H1 (cell line): ENCODE results near the gene PRLH. TPM values are rescaled to one million over a fixed set of nuclear protein-coding genes. Genes with fewer than 3 reads are reported as not detected.

Source experiments
- CTCF ChIA-PET: fragments of 300-600 bp; sonication (Branson Sonifier 250); formaldehyde crosslinking; loops from one replicate; lab custom pipeline; 2021; ENCODE audit not compliant: partially characterized antibody; lab: Charles Lee
- POLR2A ChIA-PET: fragments of 300-600 bp; sonication (Branson Sonifier 250); formaldehyde crosslinking; loops from one replicate; lab custom pipeline; 2021; ENCODE audit warnings: inconsistent platforms; ENCODE audit not compliant: partially characterized antibody; lab: Charles Lee
- DNase-seq, 2 experiments: peaks; one replicate each; pipeline versions ENCODE4 v3.0.0 to v3.0.0-alpha.2; 2010 to 2022; ENCODE audit warnings: low spot score in 2 of 2, low read depth in 1 of 2, mixed read lengths in 1 of 2
- FAIRE-seq: peaks from 2 replicates; lab custom pipeline; 2011; peaks lifted over from hg19 to GRCh38; lab: Jason Lieb, UNC
- H2AFZ ChIP-seq: 2 replicates; pipeline ENCODE4 v1.8.1; 2012; ENCODE audit warnings: low read length, inconsistent platforms
- H2AK5ac ChIP-seq: 2 replicates; pipeline ENCODE4 v1.6.1; 2013; ENCODE audit warnings: low read depth, low read length
- H2BK120ac ChIP-seq: replicated peaks from 2 replicates; pipeline ENCODE3; 2013; ENCODE audit warnings: low read depth, low read length, inconsistent platforms
- H2BK12ac ChIP-seq: 2 replicates; pipeline ENCODE4 v1.6.1; 2013; ENCODE audit warnings: low read depth, low read length
- H2BK15ac ChIP-seq: 2 replicates; pipeline ENCODE4 v1.6.1; 2013; ENCODE audit warnings: low read length
- H2BK20ac ChIP-seq: 2 replicates; pipeline ENCODE4 v1.6.1; 2013; ENCODE audit warnings: low read length
- H2BK5ac ChIP-seq: 2 replicates; pipeline ENCODE4 v1.6.1; 2013; ENCODE audit warnings: low read depth, low read length
- H3K14ac ChIP-seq: 2 replicates; pipeline ENCODE4 v1.6.1; 2013; ENCODE audit warnings: inconsistent platforms; ENCODE audit not compliant: insufficient read length
- H3K18ac ChIP-seq: 2 replicates; pipeline ENCODE4 v1.6.1; 2013; ENCODE audit warnings: low read length; ENCODE audit errors: extremely low read depth
- H3K23ac ChIP-seq: 2 replicates; pipeline ENCODE4 v1.6.1; 2013; ENCODE audit warnings: inconsistent platforms; ENCODE audit not compliant: insufficient read length
- H3K23me2 ChIP-seq: 2 replicates; pipeline ENCODE4 v1.6.1; 2013; ENCODE audit warnings: low read depth, low read length
- H3K27ac ChIP-seq: 2 replicates; pipeline ENCODE4 v1.6.1; 2011; ENCODE audit warnings: low read depth, low read length, inconsistent platforms
- H3K27me3 ChIP-seq, 4 experiments: replicated peaks in 1 of 4; 1 replicate in 1 of 4; 2 replicates in 3 of 4; pipeline versions ENCODE4 v1.6.1 to v1.8.1; 2011 to 2013; ENCODE audit warnings: low read length in 3 of 4, mild to moderate bottlenecking in 3 of 4, inconsistent platforms in 2 of 4, mixed read lengths in 2 of 4, moderate library complexity in 1 of 4; ENCODE audit not compliant: control insufficient read depth in 3 of 4, insufficient read depth in 3 of 4; ENCODE audit errors: extremely low read depth in 1 of 4
- H3K36me3 ChIP-seq, 4 experiments: 2 replicates each; pipeline versions ENCODE4 v1.6.1 to v1.8.1; 2011 to 2013; ENCODE audit warnings: mild to moderate bottlenecking in 4 of 4, low read length in 3 of 4, moderate library complexity in 2 of 4, control low read depth in 1 of 4, inconsistent platforms in 1 of 4; ENCODE audit not compliant: insufficient read depth in 4 of 4, control insufficient read depth in 2 of 4
- H3K4ac ChIP-seq: replicated peaks from 2 replicates; pipeline ENCODE3; 2013; ENCODE audit warnings: low read length, low read depth, mixed read lengths, inconsistent platforms; ENCODE audit not compliant: insufficient read length
- H3K4me1 ChIP-seq, 4 experiments: replicated peaks in 1 of 4; 1 replicate in 1 of 4; 2 replicates in 3 of 4; pipeline versions ENCODE4 v1.6.1 to v1.8.1; 2011 to 2013; ENCODE audit warnings: low read length in 3 of 4, inconsistent platforms in 2 of 4, mixed read lengths in 1 of 4; ENCODE audit not compliant: insufficient read depth in 4 of 4, control insufficient read depth in 3 of 4
- H3K4me2 ChIP-seq, 2 experiments: 2 replicates each; pipeline versions ENCODE4 v1.6.1 to v1.8.1; 2011 to 2013; ENCODE audit warnings: low read depth in 2 of 2, low read length in 2 of 2, control low read depth in 1 of 2, inconsistent platforms in 1 of 2, mild to moderate bottlenecking in 1 of 2; ENCODE audit not compliant: insufficient read depth in 1 of 2
- H3K4me3 ChIP-seq, 4 experiments: fragments of 200-600, 300-600 bp in 1 of 4; sonication (generic), shearing (Covaris generic), sonication (Bioruptor Twin) in 1 of 4; 2 replicates each; pipeline versions ENCODE4 v1.5.1 to v1.8.1; 2011 to 2016; ENCODE audit warnings: low read length in 4 of 4, low read depth in 3 of 4, control low read depth in 2 of 4, inconsistent platforms in 2 of 4, mild to moderate bottlenecking in 2 of 4, mixed read lengths in 1 of 4, moderate library complexity in 1 of 4; ENCODE audit not compliant: insufficient read depth in 2 of 4; ENCODE audit errors: extremely low read depth in 1 of 4
- H3K56ac ChIP-seq: replicated peaks from 2 replicates; pipeline ENCODE3; 2013; ENCODE audit warnings: low read depth, mild to moderate bottlenecking, mixed read lengths, low read length, inconsistent platforms; ENCODE audit not compliant: insufficient read length
- H3K79me1 ChIP-seq: 2 replicates; pipeline ENCODE4 v1.6.1; 2013; ENCODE audit warnings: low read depth, low read length, control low read depth
- H3K79me2 ChIP-seq, 2 experiments: 2 replicates each; pipeline versions ENCODE4 v1.6.1 to v1.8.1; 2012 to 2013; ENCODE audit warnings: low read length in 2 of 2, mild to moderate bottlenecking in 2 of 2, inconsistent platforms in 1 of 2; ENCODE audit not compliant: insufficient read depth in 2 of 2, control insufficient read depth in 1 of 2
- H3K9ac ChIP-seq, 4 experiments: replicated peaks in 1 of 4; 1 replicate in 1 of 4; 2 replicates in 3 of 4; pipeline versions ENCODE4 v1.6.1 to v1.8.1; 2011 to 2013; ENCODE audit warnings: low read depth in 3 of 4, low read length in 3 of 4, control low read depth in 2 of 4, mild to moderate bottlenecking in 2 of 4, moderate library complexity in 2 of 4, inconsistent platforms in 1 of 4; ENCODE audit errors: extremely low read depth in 1 of 4
- H3K9me3 ChIP-seq, 2 experiments: 2 replicates each; pipeline versions ENCODE4 v1.6.1 to v1.8.1; 2012 to 2013; ENCODE audit warnings: mild to moderate bottlenecking in 2 of 2, moderate library complexity in 2 of 2, control low read depth in 1 of 2, inconsistent platforms in 1 of 2, low read depth in 1 of 2, low read length in 1 of 2, mixed read lengths in 1 of 2; ENCODE audit not compliant: insufficient read depth in 2 of 2
- H4K20me1 ChIP-seq, 2 experiments: replicated peaks in 1 of 2; 2 replicates each; pipeline versions ENCODE3 to v1.8.1; 2011 to 2013; ENCODE audit warnings: inconsistent platforms in 2 of 2, low read length in 2 of 2, mild to moderate bottlenecking in 1 of 2; ENCODE audit not compliant: insufficient read depth in 2 of 2, control insufficient read depth in 1 of 2
- H4K5ac ChIP-seq: 2 replicates; pipeline ENCODE4 v1.6.1; 2013; ENCODE audit warnings: low read length, low read depth, mixed read lengths, inconsistent platforms; ENCODE audit not compliant: insufficient read length
- H4K8ac ChIP-seq: 2 replicates; pipeline ENCODE4 v1.8.0; 2013; ENCODE audit warnings: mild to moderate bottlenecking, moderate library complexity, low read length, inconsistent platforms; ENCODE audit not compliant: insufficient read depth; ENCODE audit errors: extremely low read depth
- H4K91ac ChIP-seq: replicated peaks from 2 replicates; pipeline ENCODE3; 2013; ENCODE audit warnings: low read length, mixed read lengths, inconsistent platforms; ENCODE audit not compliant: insufficient read length
- ATF2 ChIP-seq: IDR thresholded peaks from 2 replicates; pipeline ENCODE4 v1.6.1; 2012; ENCODE audit warnings: low read length, inconsistent platforms
- KDM1A ChIP-seq: fragments of 200-600, 300-600 bp; sonication (generic); IDR thresholded peaks from 2 replicates; pipeline ENCODE4 v1.7.1; 2016; ENCODE audit warnings: mild to moderate bottlenecking, low read length, borderline replicate concordance
- POLR2A ChIP-seq, 2 experiments: IDR thresholded peaks; 1 replicate in 1 of 2; 2 replicates in 1 of 2; pipeline ENCODE4 v1.6.1; 2011; ENCODE audit warnings: low read depth in 2 of 2, low read length in 2 of 2, mild to moderate bottlenecking in 2 of 2; ENCODE audit errors: control extremely low read depth in 1 of 2
- RAD21 ChIP-seq, 2 experiments: IDR thresholded peaks in 1 of 2; conservative IDR thresholded peaks in 1 of 2; 2 replicates each; pipeline ENCODE4 v1.6.1; 2011; ENCODE audit warnings: low read depth in 2 of 2, low read length in 2 of 2, improper control_type of control experiment in 1 of 2, inconsistent platforms in 1 of 2, mild to moderate bottlenecking in 1 of 2, moderate library complexity in 1 of 2
- SUZ12 ChIP-seq: fragments of 200-600 bp; sonication (generic); IDR thresholded peaks from 2 replicates; pipeline ENCODE4 v1.6.1; 2012; ENCODE audit warnings: mild to moderate bottlenecking, inconsistent platforms, low read length, moderate library complexity, mixed read lengths
- WGBS, 2 experiments: shearing (Covaris generic) in 1 of 2; methylation state at CpG; one replicate each; pipeline versions ENCODE4 v1.1.6 to v1.1.7; 2013 to 2015; ENCODE audit warnings: low lambda C conversion rate in 2 of 2, mixed read lengths in 2 of 2, inconsistent platforms in 1 of 2, low coverage in 1 of 2, missing lambda C conversion rate in 1 of 2; ENCODE audit not compliant: insufficient replicate concordance in 2 of 2, insufficient coverage in 1 of 2, insufficient read length in 1 of 2; ENCODE audit errors: extremely low coverage in 1 of 2, missing lambda C conversion rate in 1 of 2; 5-methylcytosine and 5-hydroxymethylcytosine counted together
- polyA plus RNA-seq, 7 experiments: library from polyadenylated mRNA; depleted of rRNA in 3 of 7; stranded (reverse) in 5 of 7; unstranded in 2 of 7; fragments of >200 nt in 5 of 7; fragments of 200-250 nt in 2 of 7; gene quantifications; 1 replicate in 5 of 7; 2 replicates in 1 of 7; 4 replicates in 1 of 7; pipeline versions ENCODE4 v1.2.1 to v1.2.3, GENCODE V29; 2011 to 2013; ENCODE audit warnings: missing spikeins in 2 of 7, mixed read lengths in 2 of 7
- total RNA-seq: library from RNA; stranded (reverse); fragmentation: NEBNext Ultra II Directional; extraction: Animal tissue kit (Norgen Biotek cat#: 25700); gene quantifications from 2 replicates; pipeline ENCODE4 v1.2.1, GENCODE V29; 2021
- TF ChIP-seq, protein P1 (sequence below): IDR thresholded peaks from 2 replicates; pipeline ENCODE4 v1.6.1; 2011; ENCODE audit warnings: low read length, improper control_type of control experiment

The PRLH gene
- total and polyA plus RNA-seq, 2 of the 8 experiments (the other 6 are each of a cell fraction or from before 2014, with no cell fraction given), result not detected

- H3K23me2 ChIP-seq, result no peaks in the 10 kb centered on the region
- H4K5ac ChIP-seq, result no peak overlapping the region
- peak overlapping the region; percentile 97; the same call in 1 of the 2 replicates for H2BK5ac ChIP-seq
- no peak overlapping the region for H3K56ac ChIP-seq
- peak overlapping the region; percentile 68 for H3K18ac ChIP-seq
- peaks cover 9 to 21% (median 17%) of the 10 kb centered on the region in 4 experiments for H3K4me1 ChIP-seq
- no peak overlapping the region for H3K14ac ChIP-seq
- POLR2A ChIA-PET, result interaction anchor here (0.6 to 6.3 kb wide), 8 partner anchors 10 to 117 kb away, joined by 3 to 51 read pairs (median 18); partner anchors contain the start of genes LRRFIP1 and RAB17
- no peaks in the 10 kb centered on the region; a peak in 1 of 7 replicates for H3K27me3 ChIP-seq
- no peak for FAIRE-seq
- TF ChIP-seq, protein P1, sequence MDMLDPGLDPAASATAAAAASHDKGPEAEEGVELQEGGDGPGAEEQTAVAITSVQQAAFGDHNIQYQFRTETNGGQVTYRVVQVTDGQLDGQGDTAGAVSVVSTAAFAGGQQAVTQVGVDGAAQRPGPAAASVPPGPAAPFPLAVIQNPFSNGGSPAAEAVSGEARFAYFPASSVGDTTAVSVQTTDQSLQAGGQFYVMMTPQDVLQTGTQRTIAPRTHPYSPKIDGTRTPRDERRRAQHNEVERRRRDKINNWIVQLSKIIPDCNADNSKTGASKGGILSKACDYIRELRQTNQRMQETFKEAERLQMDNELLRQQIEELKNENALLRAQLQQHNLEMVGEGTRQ, result no peak
- TF ChIP-seq RAD21 (IDR thresholded peaks at IDR 0.05 in 1 of 2, conservative IDR thresholded peaks at IDR 0.05 in 1 of 2; ENCODE audit: low read depth in 2 of 2, low read length in 2 of 2) (no peak), SUZ12 (no peak), POLR2A (IDR thresholded peaks at IDR 0.05; ENCODE audit: control extremely low read depth in 1 of 2, low read depth in 2 of 2, low read length in 2 of 2) (no peak), ATF2 (no peak), KDM1A (no peak)
- TF ChIP-seq, all 59 proteins: peak for 0
- Histone ChIP-seq H3K79me1 (no peaks in the 10 kb centered on the region), H4K91ac (peak overlapping the region; percentile 20), H3K36me3 (no peaks in the 10 kb centered on the region), H3K23ac (no peak overlapping the region), H4K20me1 (no peaks in the 10 kb centered on the region), H2AFZ (no peak overlapping the region), H4K8ac (no peak overlapping the region), H3K4me3 (no peak overlapping the region), H2AK5ac (peak overlapping the region; percentile 91), H3K9ac (no peak overlapping the region), H2BK12ac (peak overlapping the region; percentile 89), H2BK15ac (no peak overlapping the region; the same call in 1 of the 2 replicates), H3K9me3 (no peaks in the 10 kb centered on the region), H3K4me2 (peak overlapping the region in 1 of 2 experiments; percentile 16; a peak in 1 of 4 replicates), H3K79me2 (no peaks in the 10 kb centered on the region), H2BK20ac (peak overlapping the region; percentile 74), H3K27ac (no peak overlapping the region), H2BK120ac (peak overlapping the region; percentile 24), H3K4ac (no peak overlapping the region)
- DNase-seq, result no peak
- WGBS, 2 experiments, result 92% methylated on average over 4 of the region's 4 CpGs; no CpG with 5 or more reads in 1 of the 2 experiments
- CTCF ChIA-PET, result interaction anchor here (0.5 to 4.4 kb wide), 10 partner anchors 9 to 46 kb away, joined by 3 to 63 read pairs (median 10); no protein-coding TSS in a partner anchor
These were observed 49.4 kb downstream of the PRLH start for GRCh38 chr2:237615631-237616249.
